ENCODE measurements around the gene SHISA9. TPM values are rescaled to one million over a fixed set of nuclear protein-coding genes. Genes with fewer than 3 reads are reported as not detected.

Gene SHISA9
- total RNA-seq, 1 experiment from 2014 or later = not detected

GRCh38 chr16:13014476-13014875, 113.1 kb downstream of the SHISA9 start:
- H3K4me1 ChIP-seq (ENCODE audit: control insufficient read depth in 1 of 2, insufficient read depth in 2 of 2, low read length in 2 of 2) = no peaks in the 10 kb centered on the region
- H3K27ac ChIP-seq (ENCODE audit: low read depth, low read length) = no peak overlapping the region
- ChIA-PET POLR2A (no interaction called here), CTCF (no interaction called here), RAD21 (ENCODE audit: low non-redundant PET in 1 of 2, low total read pairs in 2 of 2, uncharacterized antibody in 2 of 2, unreplicated experiment in 2 of 2) (no interaction called here)
- no peak overlapping the region for H3K4me3 ChIP-seq (replicated peaks in 1 of 2; ENCODE audit: low read depth in 1 of 2, low read length in 2 of 2)
- H3K27me3 ChIP-seq (ENCODE audit: insufficient read depth, low read length) = 0 out of 2 replicates have a peak, but pooled peaks cover 3% of the 10 kb centered on the region
- no peak overlapping the region for H2AFZ ChIP-seq (ENCODE audit: low read depth, low read length, poor library complexity, severe bottlenecking)
- no peaks in the 10 kb centered on the region for H4K20me1 ChIP-seq (ENCODE audit: insufficient read depth)
- H3K9me3 ChIP-seq (ENCODE audit: control insufficient read depth in 1 of 2, insufficient read depth in 1 of 2, low read depth in 1 of 2, low read length in 2 of 2) = no peaks in the 10 kb centered on the region
- no peak overlapping the region for H3K4me2 ChIP-seq (ENCODE audit: low read length)
- no peak for TF ChIP-seq RAD21 (IDR thresholded peaks at IDR 0.05; ENCODE audit: low read depth)
- no peak for TF ChIP-seq POLR2A (IDR thresholded peaks at IDR 0.05; ENCODE audit: borderline replicate concordance, extremely low read depth, insufficient read depth, insufficient read length)
- TF ChIP-seq FOSL1 (IDR thresholded peaks at IDR 0.05; ENCODE audit: low read depth) = no peak
- no peak for TF ChIP-seq EZH2phosphoT487 (IDR thresholded peaks at IDR 0.05; ENCODE audit: borderline replicate concordance)
- no peak for TF ChIP-seq SRF (IDR thresholded peaks at IDR 0.05; ENCODE audit: low read depth)
- TF ChIP-seq, protein P1, sequence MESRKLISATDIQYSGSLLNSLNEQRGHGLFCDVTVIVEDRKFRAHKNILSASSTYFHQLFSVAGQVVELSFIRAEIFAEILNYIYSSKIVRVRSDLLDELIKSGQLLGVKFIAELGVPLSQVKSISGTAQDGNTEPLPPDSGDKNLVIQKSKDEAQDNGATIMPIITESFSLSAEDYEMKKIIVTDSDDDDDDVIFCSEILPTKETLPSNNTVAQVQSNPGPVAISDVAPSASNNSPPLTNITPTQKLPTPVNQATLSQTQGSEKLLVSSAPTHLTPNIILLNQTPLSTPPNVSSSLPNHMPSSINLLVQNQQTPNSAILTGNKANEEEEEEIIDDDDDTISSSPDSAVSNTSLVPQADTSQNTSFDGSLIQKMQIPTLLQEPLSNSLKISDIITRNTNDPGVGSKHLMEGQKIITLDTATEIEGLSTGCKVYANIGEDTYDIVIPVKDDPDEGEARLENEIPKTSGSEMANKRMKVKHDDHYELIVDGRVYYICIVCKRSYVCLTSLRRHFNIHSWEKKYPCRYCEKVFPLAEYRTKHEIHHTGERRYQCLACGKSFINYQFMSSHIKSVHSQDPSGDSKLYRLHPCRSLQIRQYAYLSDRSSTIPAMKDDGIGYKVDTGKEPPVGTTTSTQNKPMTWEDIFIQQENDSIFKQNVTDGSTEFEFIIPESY (IDR thresholded peaks at IDR 0.05; ENCODE audit: extremely low read depth, insufficient replicate concordance, low read length) = no peak
- TF ChIP-seq, protein P2, sequence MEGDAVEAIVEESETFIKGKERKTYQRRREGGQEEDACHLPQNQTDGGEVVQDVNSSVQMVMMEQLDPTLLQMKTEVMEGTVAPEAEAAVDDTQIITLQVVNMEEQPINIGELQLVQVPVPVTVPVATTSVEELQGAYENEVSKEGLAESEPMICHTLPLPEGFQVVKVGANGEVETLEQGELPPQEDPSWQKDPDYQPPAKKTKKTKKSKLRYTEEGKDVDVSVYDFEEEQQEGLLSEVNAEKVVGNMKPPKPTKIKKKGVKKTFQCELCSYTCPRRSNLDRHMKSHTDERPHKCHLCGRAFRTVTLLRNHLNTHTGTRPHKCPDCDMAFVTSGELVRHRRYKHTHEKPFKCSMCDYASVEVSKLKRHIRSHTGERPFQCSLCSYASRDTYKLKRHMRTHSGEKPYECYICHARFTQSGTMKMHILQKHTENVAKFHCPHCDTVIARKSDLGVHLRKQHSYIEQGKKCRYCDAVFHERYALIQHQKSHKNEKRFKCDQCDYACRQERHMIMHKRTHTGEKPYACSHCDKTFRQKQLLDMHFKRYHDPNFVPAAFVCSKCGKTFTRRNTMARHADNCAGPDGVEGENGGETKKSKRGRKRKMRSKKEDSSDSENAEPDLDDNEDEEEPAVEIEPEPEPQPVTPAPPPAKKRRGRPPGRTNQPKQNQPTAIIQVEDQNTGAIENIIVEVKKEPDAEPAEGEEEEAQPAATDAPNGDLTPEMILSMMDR (IDR thresholded peaks at IDR 0.05 in 2 of 3, conservative IDR thresholded peaks at IDR 0.05 in 1 of 3; ENCODE audit: borderline replicate concordance in 1 of 3, insufficient read depth in 1 of 3, low read depth in 2 of 3, low read length in 2 of 3) = no peak
- no peak for TF ChIP-seq SIN3A (IDR thresholded peaks at IDR 0.05; ENCODE audit: low read depth)
- ATAC-seq = no peak
- H3K9me2 ChIP-seq (ENCODE audit: insufficient read depth) = no peaks in the 10 kb centered on the region
- intact Hi-C loops (cut with micrococcal nuclease) = no loop called here
- no peak for DNase-seq (ENCODE audit: low read depth, low spot score)
- H3K79me2 ChIP-seq (ENCODE audit: insufficient read depth, low read length) = no peaks in the 10 kb centered on the region
- H3K36me3 ChIP-seq (ENCODE audit: control insufficient read depth in 1 of 2, insufficient read depth in 2 of 2, low read length in 2 of 2) = no peaks in the 10 kb centered on the region
- no TSS peak for BruUV-seq (replicated peaks)
- H3K9ac ChIP-seq (ENCODE audit: low read length) = no peak overlapping the region
